ENCODE measurements around the gene ZNF57. TPM values are rescaled to one million over a fixed set of nuclear protein-coding genes. Genes with fewer than 3 reads are reported as not detected.

Gene ZNF57
- total RNA-seq, result 4.4 and 5.1 TPM in 2 replicates

DNA sequence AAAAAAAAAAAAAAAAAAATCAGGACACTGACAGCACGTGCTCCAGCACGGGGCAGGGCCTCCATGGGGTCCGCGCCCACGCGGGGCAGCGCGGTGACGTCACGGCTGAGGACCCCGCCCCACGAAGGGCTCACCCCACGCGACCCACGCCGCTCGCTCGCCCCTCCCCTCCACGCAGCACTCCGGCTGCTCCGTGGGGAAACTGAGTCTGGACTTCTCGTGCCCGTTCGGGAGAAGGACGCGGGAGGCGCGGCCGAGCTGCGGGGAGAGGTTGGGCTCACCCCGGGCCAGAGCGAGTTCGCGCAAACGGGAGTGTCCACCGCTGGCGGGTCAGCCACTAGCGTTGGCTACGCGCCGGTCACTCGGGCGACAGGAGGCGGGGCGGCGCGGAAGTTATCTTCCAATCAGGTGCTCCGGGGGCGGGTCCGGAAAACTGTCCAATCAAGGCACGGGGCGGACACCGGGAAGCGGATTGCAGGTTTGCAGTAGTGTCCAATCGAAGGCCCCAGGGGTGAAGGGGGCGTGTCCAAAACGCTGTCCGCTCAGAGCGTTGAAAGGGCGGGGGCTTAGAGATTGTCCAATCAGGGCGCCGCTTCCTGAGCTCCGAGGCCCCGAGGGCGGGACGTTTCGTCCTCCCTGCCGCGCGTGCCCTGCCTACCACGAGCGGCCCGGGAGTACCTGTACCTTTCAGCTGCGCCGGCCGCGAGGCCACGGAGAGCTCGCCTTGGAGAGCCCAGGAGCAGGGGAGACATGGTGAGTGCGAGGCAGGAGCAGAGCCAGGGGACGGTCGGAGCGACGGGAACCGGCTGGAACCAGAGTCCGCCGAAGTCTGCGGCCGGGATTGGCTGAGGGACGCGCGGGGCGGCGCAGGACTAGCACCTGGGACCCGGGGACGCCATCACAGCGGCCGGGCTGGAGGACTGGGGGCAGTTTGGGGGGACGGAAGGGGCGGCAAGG is at the start of gene ZNF57:
Gene ZNF57 (plus strand): TSS at position 633 of the 957 bp plus-strand sequence. CDS start 118 bp downstream, at position 751.

GRCh38 chr19:2867025-2867991 is 33.4 kb upstream of the ZNF57 start, which contains the start of gene ZNF556:
Gene ZNF556 (plus strand): TSS chr19:2867335. CDS start chr19:2867422, 87 bp downstream.

DNA sequence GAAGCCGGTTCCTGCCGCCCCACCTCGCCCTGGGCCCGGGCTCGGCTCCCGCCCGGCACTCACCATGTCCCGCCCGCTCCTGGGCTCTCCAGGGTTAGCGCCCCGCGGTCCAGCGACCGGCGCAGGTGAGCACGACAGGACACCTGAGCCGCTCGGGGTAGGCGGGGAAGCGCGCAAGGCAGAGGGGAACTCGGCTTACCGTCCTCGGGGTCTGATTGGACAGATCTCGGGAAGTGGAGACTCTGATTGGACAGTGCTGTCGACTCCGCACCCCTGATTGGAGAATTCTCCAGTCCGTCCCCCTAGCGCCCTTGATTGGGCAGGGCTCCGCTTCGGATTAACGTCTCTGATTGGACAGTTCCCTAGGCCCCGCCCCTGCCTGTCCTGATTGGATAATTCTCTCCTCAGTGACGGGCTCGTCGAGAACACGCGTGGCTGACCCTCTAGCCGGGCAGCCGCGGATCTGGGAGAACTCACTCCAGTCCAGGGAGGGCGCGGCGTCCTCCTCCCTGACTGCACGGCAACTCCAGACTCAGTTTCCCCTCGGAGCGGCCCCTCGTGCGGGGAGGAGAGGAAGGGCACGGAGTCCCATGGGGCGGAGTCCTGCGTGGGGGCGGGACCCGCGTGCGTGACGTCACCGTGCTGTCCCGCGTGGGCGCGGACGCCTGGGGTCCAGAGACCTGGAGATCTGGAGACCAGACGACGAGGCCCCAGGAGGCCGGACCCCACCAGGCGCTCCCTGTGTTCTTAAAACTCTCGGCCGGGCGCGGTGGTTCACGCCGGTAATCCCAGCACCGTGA is 44.2 kb downstream of the ZNF57 start, which contains the start of gene ZNF77:
Gene ZNF77 (minus strand): TSS at position 197 of the 800 bp plus-strand sequence. CDS start 131 bp downstream, at position 66.

Other genes with a start within 250 kb of the ZNF57 start
- gene GNG7, start 198.2 kb upstream of the ZNF57 start, total RNA-seq, result under 0.01 TPM in 2 replicates
- gene DIRAS1, start 179.6 kb upstream of the ZNF57 start, total RNA-seq, result 0.78 and 3.7 TPM in 2 replicates
- gene SLC39A3, start 160.9 kb upstream of the ZNF57 start, total RNA-seq, result 23.1 and 28.7 TPM in 2 replicates
- gene SGTA, start 117.7 kb upstream of the ZNF57 start, total RNA-seq, result 47.0 and 53.6 TPM in 2 replicates
- 117 and 131 TPM in 2 replicates for gene THOP1, start 115.4 kb upstream of the ZNF57 start, total RNA-seq
- 1.6 and 2.9 TPM in 2 replicates for gene ZNF554, start 81.1 kb upstream of the ZNF57 start, total RNA-seq
- 4.0 and 4.3 TPM in 2 replicates for gene ZNF555, start 59.5 kb upstream of the ZNF57 start, total RNA-seq
- not detected in 2 replicates for gene ZNF556, start 33.6 kb upstream of the ZNF57 start, total RNA-seq
- 3.3 and 4.1 TPM in 2 replicates for gene ZNF77, start 44.0 kb downstream of the ZNF57 start, total RNA-seq
- 0.73 TPM in 1 of 2 replicates, not detected in the other for gene TLE6, start 76.6 kb downstream of the ZNF57 start, total RNA-seq
- gene TLE2, start 128.4 kb downstream of the ZNF57 start, total RNA-seq, result 0.39 and 1.5 TPM in 2 replicates
- gene TLE5, start 161.6 kb downstream of the ZNF57 start, total RNA-seq, result 151 and 166 TPM in 2 replicates
- gene GNA11, start 193.4 kb downstream of the ZNF57 start, total RNA-seq, result 50.0 and 71.9 TPM in 2 replicates
- not detected in 2 replicates for gene GNA15, start 235.1 kb downstream of the ZNF57 start, total RNA-seq